Measurements from ENCODE around the gene CPEB3. TPM values are rescaled to one million over a fixed set of nuclear protein-coding genes. Genes with fewer than 3 reads are reported as not detected.

Gene CPEB3
- polyA plus RNA-seq, 1 experiment = 0.36 TPM

DNA sequence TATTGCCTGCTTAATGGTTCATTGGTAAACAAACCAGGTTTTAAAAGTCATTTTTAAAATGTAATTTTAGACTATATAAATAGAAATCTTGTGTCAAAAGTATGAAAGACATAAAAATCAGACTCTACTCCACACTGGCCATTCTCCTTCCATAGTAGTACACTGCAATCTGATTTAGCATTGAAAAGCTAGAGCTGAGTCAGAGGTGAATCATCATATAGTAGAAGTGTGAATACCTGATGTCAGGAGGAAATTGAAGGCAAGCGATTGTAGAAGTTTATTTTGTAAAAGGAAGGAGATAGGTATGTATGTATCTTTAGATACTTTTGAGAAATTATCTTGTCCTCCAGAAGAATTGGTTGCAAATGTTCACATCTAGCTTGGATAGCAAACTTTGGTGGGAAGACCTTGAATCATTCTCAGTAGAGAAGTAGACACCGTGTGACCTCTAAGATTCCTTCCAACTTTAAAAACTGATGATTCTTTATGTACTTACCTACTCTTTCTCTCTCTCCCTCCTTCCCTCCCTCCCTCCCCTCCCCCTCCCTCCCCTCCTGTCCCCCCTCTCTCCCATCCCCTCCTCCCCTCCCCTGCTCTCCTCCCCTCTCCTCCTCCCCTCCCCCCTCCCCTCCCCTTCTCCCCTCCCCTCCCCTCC, 279.2 kb downstream of the CPEB3 start:
- POLR2A ChIA-PET = no interaction called here
- Histone ChIP-seq H3K4me3 (ENCODE audit: low read depth, low read length) (no peak overlapping the region), H3K27ac (ENCODE audit: low read depth, low read length) (no peak overlapping the region), H3K9me3 (ENCODE audit: control insufficient read depth, insufficient read depth, low read length) (no peaks in the 10 kb centered on the region), H3K27me3 (ENCODE audit: control insufficient read depth, insufficient read depth, low read length) (no peaks in the 10 kb centered on the region)
- CTCF ChIA-PET = no interaction called here
- no peak for DNase-seq (ENCODE audit: low read depth, low spot score)
- TF ChIP-seq, protein P1, sequence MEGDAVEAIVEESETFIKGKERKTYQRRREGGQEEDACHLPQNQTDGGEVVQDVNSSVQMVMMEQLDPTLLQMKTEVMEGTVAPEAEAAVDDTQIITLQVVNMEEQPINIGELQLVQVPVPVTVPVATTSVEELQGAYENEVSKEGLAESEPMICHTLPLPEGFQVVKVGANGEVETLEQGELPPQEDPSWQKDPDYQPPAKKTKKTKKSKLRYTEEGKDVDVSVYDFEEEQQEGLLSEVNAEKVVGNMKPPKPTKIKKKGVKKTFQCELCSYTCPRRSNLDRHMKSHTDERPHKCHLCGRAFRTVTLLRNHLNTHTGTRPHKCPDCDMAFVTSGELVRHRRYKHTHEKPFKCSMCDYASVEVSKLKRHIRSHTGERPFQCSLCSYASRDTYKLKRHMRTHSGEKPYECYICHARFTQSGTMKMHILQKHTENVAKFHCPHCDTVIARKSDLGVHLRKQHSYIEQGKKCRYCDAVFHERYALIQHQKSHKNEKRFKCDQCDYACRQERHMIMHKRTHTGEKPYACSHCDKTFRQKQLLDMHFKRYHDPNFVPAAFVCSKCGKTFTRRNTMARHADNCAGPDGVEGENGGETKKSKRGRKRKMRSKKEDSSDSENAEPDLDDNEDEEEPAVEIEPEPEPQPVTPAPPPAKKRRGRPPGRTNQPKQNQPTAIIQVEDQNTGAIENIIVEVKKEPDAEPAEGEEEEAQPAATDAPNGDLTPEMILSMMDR (IDR thresholded peaks at IDR 0.05; ENCODE audit: low read depth, low read length) = no peak

DNA sequence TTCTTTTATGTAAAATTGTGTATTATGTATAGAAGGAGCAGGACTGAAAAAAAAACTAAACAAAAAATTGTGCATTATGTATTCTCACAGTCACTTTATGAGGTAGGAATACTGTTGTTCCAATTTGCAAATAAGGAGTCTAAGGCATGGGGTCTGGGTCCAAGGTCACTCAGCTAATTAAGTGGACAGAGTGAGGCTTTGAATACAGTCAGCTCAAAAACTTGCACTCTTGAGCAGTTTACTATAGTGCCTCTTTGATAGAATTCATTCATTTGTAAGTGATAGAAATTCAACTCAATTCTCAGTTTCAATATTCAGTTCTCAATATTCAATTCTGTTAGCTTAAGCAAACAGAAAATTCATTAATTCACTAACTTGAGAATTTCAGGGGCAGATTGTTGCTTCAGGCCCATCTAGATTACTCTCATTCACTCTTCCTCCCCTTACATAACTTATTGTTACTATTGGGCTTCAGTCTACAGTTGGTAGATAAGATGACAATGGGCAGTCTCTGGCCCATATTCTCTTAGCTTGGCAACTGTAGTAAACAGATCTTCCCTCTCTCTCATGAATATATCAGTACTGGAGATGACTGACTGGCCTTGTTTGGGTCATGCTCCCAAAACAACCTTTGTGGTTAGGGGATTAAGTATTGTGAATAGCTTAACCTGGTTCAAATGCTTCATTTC, 280.7 kb downstream of the CPEB3 start:
- no peaks in the 10 kb centered on the region for H3K27me3 ChIP-seq (ENCODE audit: control insufficient read depth, insufficient read depth, low read length)
- ChIA-PET POLR2A (no interaction called here), CTCF (interaction anchor here (1.8 kb wide), 1 partner anchor 16 kb away, joined by 4 read pairs; no protein-coding TSS in a partner anchor)
- H3K9me3 ChIP-seq (ENCODE audit: control insufficient read depth, insufficient read depth, low read length) = no peaks in the 10 kb centered on the region
- no peak for DNase-seq (ENCODE audit: low read depth, low spot score)
- H3K27ac ChIP-seq (ENCODE audit: low read depth, low read length) = no peak overlapping the region
- TF ChIP-seq, protein P1 (IDR thresholded peaks at IDR 0.05; ENCODE audit: low read depth, low read length) = no peak
- H3K4me3 ChIP-seq (ENCODE audit: low read depth, low read length) = no peak overlapping the region

DNA sequence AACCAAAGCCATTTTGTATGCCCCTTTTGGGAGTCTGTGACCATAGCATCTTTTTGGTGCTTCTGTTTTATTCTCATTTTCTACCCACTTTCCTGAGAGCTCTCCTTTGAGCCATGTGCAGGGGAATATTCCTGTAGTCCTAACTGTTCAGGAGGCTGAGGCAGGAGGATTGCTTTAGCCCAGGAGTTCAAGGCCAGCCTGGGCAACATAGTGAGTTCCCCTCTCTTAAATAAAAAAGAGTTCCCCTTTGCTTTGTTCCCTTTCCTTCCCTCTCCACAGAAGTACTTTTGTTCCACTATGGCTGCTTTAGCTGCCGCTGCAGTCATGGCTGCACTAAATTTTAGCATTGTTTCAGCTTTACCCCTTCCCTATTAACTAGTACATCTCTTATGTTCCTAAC, 281.4 kb downstream of the CPEB3 start:
- TF ChIP-seq, protein P1 (IDR thresholded peaks at IDR 0.05; ENCODE audit: low read depth, low read length) = no peak
- CTCF ChIA-PET = interaction anchor here (1.8 kb wide), 1 partner anchor 16 kb away, joined by 4 read pairs; no protein-coding TSS in a partner anchor

DNA sequence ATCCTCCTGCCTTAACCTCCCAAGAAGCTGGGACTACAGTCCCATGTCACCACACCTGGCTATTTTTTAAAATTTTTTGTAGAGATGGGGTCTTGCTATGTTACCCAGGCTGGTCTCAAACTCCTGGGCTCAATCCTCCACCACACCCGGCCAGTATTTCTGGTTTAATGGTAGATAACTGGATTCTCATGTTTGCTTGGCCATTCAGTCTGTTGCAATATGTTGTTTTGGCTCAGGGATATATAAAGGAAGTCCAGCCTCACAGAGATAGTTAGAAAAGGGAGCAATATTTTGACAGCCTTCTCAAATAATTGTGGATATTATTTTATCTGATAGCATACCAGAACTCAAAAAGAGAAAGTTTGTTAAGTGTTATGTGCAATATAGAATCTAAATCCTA, 284.9 kb downstream of the CPEB3 start:
- Histone ChIP-seq H3K27me3 (ENCODE audit: control insufficient read depth, insufficient read depth, low read length) (no peaks in the 10 kb centered on the region), H3K4me3 (ENCODE audit: low read depth, low read length) (no peak overlapping the region), H3K9me3 (ENCODE audit: control insufficient read depth, insufficient read depth, low read length) (peaks cover 3% of the 10 kb centered on the region; the same call in 1 of the 2 replicates), H3K27ac (ENCODE audit: low read depth, low read length) (no peak overlapping the region)
- no peak for DNase-seq (ENCODE audit: low read depth, low spot score)
- ChIA-PET CTCF (interaction anchor here (0.6 kb wide), 1 partner anchor 288 kb away, joined by 3 read pairs; no protein-coding TSS in a partner anchor), POLR2A (no interaction called here)
- TF ChIP-seq, protein P1 (IDR thresholded peaks at IDR 0.05; ENCODE audit: low read depth, low read length) = no peak

More for the DNA sequence above, 281.4 kb downstream of the CPEB3 start:
- Histone ChIP-seq H3K27me3 (ENCODE audit: control insufficient read depth, insufficient read depth, low read length) (no peaks in the 10 kb centered on the region), H3K27ac (ENCODE audit: low read depth, low read length) (no peak overlapping the region), H3K4me3 (ENCODE audit: low read depth, low read length) (no peak overlapping the region), H3K9me3 (ENCODE audit: control insufficient read depth, insufficient read depth, low read length) (no peaks in the 10 kb centered on the region)
- POLR2A ChIA-PET = no interaction called here
- no peak for DNase-seq (ENCODE audit: low read depth, low spot score)

DNA sequence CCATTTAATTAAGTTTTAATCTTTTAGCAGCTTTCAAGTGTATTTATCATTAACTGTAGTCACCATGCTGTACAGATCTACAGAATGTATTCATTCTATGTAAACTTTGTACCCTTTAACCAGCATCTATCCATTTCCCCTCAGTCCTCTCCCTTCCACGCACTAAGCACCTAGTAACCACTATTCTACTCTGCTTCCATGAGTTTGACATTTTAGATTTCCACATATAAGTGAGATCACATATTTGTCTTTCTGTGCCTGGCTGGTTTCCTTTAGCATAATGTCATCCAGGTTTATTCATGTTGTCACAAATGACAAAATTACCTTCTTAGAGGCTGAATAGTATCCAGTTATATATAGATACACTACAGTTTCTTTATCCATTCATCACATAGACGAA, 287.6 kb downstream of the CPEB3 start:
- no peak overlapping the region for H3K27ac ChIP-seq (ENCODE audit: low read depth, low read length)
- TF ChIP-seq, protein P1 (IDR thresholded peaks at IDR 0.05; ENCODE audit: low read depth, low read length) = no peak
- POLR2A ChIA-PET = no interaction called here
- CTCF ChIA-PET = no interaction called here
- H3K4me3 ChIP-seq (ENCODE audit: low read depth, low read length) = no peak overlapping the region
- H3K9me3 ChIP-seq (ENCODE audit: control insufficient read depth, insufficient read depth, low read length) = peaks cover 3% of the 10 kb centered on the region; the same call in 1 of the 2 replicates
- H3K27me3 ChIP-seq (ENCODE audit: control insufficient read depth, insufficient read depth, low read length) = no peaks in the 10 kb centered on the region
- DNase-seq (ENCODE audit: low read depth, low spot score) = no peak

Measured in AG04450 (cell line).